GM12891 (cell line): ENCODE data around the gene ACSS3.

Experiments
- DNase-seq: peaks from one replicate; pipeline ENCODE4 v3.0.0; 2011; ENCODE audit warnings: low spot score; ENCODE audit not compliant: insufficient read length
- FAIRE-seq: peaks from 2 replicates; lab custom pipeline; 2011; peaks lifted over from hg19 to GRCh38; lab: Jason Lieb, UNC
- PAX5 ChIP-seq: IDR thresholded peaks from 2 replicates; pipeline ENCODE4 v1.6.1; 2011; ENCODE audit warnings: low read length, moderate library complexity, mild to moderate bottlenecking; ENCODE audit not compliant: insufficient read depth, severe bottlenecking
- POLR2A ChIP-seq: IDR thresholded peaks from 2 replicates; pipeline ENCODE4 v1.6.1; 2011; ENCODE audit warnings: low read depth, low read length, control low read depth
- POLR2AphosphoS5 ChIP-seq: IDR thresholded peaks from 2 replicates; pipeline ENCODE4 v1.6.1; 2011; ENCODE audit warnings: low read depth, low read length, control low read depth
- POU2F2 ChIP-seq: IDR thresholded peaks from 2 replicates; pipeline ENCODE4 v1.6.1; 2011; ENCODE audit warnings: low read depth, mild to moderate bottlenecking, control low read depth, low read length, moderate library complexity
- SPI1 ChIP-seq: IDR thresholded peaks from 2 replicates; pipeline ENCODE4 v1.6.1; 2011; ENCODE audit warnings: low read depth, low read length, control low read depth
- TAF1 ChIP-seq: IDR thresholded peaks from 2 replicates; pipeline ENCODE4 v1.6.1; 2011; ENCODE audit warnings: low read depth, low read length, control low read depth

The ACSS3 gene

DNA sequence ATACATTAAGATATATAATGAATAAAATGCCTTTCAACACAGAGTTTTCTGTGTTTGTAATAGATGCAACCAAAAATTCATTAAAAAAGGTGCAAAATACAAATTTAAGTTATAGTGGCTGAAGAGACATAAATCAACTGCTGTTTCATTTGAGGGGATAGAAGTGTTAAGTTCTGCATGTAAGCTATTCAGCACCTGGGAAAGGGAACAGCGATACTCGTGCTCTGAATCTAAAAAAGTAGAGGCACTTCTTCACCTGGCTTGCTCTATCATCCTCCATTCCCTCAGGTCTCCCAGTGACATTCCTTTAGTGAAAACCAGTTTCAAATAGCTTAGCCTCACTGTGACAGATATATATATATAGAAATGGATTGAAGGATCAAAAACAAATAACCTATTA, 222.6 kb downstream of the ACSS3 start:
- FAIRE-seq (no peak), DNase-seq (no peak)
- TF ChIP-seq POLR2AphosphoS5 (no peak), POU2F2 (no peak), PAX5 (no peak), SPI1 (no peak), TAF1 (no peak), POLR2A (no peak)

DNA sequence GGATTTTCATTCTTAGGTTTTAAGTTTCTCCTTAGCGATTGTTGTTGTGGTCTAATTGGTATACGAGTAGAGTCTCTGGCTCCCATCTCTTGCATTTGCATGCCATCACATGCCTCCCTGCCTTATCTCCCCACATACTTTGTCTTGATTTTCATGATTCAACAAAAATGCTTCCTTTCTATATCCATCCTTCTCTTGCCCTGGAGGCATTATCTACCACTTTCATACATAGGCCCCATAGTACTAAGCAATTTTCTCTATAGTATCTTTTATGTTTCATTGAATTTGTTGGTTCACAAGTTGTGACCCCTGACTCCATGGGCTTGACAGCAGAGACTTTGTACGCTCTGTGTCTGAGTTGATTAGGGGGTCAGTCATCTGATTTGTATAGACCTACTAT, 226.1 kb downstream of the ACSS3 start:
- TF ChIP-seq PAX5 (no peak), POLR2AphosphoS5 (no peak), SPI1 (no peak)
- FAIRE-seq (no peak), DNase-seq (no peak)
